DND-41 (cell line): Measurements from ENCODE around the gene BRINP1.

Source experiments
- CTCF ChIP-seq: IDR thresholded peaks from 2 replicates; pipeline ENCODE4 v1.5.1; 2012; ENCODE audit warnings: borderline replicate concordance, low read length, moderate library complexity, mild to moderate bottlenecking; ENCODE audit not compliant: poor library complexity, severe bottlenecking; ENCODE audit errors: extremely low read depth
- EZH2 ChIP-seq: IDR thresholded peaks from 3 replicates; pipeline ENCODE4 v1.6.1; 2012; ENCODE audit warnings: borderline replicate concordance, low read depth, mild to moderate bottlenecking, moderate library complexity, low read length, inconsistent platforms; ENCODE audit not compliant: severe bottlenecking

DNA sequence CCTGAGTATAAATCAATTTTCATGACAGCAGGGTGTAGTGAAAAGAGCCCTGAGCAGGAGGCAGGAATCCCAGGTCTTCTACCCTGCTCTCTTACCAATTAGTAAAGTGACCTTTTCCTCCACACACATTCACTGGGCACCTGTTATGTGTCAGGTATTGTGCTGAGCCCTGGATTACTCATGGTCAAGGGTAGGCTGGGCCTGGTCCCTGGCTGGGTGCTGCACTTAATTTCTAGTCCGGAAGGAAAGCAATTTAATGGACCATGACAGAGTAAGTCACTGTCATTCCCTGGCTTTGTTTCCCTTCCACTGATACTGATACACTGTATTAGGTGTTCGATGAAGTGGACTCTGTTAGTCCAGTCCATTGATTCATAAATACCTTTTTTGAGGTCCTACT is 29.1 kb upstream of the BRINP1 start:
- no peak for TF ChIP-seq CTCF
- TF ChIP-seq EZH2: no peak
